ENCODE results near the gene VWF. TPM values are rescaled to one million over a fixed set of nuclear protein-coding genes. Genes with fewer than 3 reads are reported as not detected.
"Not testable (repeated sequence)": the region's sequence is repeated elsewhere in the genome, so short reads cannot be mapped to it uniquely, and the experiment has no call there.

The VWF gene
- total RNA-seq, 1 donor from 2014 or later: 0.16 TPM

DNA sequence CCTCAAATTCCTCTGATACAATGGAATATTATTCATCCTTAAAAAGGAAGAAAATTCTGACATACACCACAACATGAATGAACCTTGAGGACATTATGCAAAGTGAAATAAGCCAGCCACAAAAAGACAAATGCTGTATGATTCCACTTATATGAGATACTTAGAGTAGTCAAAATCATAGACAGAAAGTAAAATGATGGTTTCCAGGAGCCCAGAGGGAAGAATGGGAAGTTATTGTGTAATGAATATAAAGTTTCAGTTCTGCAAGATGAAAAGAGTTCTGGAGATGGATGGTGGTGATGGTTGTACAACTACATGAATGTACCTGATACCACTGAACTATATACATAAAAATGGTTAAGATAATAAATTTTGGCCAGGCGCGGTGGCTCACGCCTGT, 18.3 kb downstream of the VWF start:
- DNase-seq (ENCODE audit: low read depth): no peak

GRCh38 chr12:6104842-6105241, 19.6 kb downstream of the VWF start:
- no peak for DNase-seq (ENCODE audit: low read depth)

DNA sequence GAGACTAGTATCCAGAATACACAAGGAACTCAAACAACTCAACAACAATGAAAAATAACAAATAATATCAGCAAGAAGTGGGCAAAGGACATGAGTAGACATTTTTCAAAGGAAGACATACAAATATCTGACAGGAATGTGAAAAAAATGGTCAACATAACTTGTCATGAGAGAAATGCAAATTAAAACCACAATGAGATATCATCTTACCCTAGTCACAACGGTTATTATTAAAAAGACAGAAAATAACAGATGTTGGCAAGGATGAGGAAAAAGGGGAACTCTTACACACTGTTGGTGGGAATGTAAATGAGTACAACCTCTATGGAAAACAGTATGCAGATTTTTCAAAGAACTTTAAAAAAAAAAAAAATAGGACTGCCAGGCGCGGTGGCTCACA, 20.4 kb downstream of the VWF start:
- DNase-seq (ENCODE audit: low read depth): peak; percentile 75

GRCh38 chr12:6102021-6102420, 22.4 kb downstream of the VWF start:
- DNase-seq (ENCODE audit: low read depth): not testable (repeated sequence)

GRCh38 chr12:6099316-6099715, 25.2 kb downstream of the VWF start:
- no peak for DNase-seq (ENCODE audit: low read depth)

DNA sequence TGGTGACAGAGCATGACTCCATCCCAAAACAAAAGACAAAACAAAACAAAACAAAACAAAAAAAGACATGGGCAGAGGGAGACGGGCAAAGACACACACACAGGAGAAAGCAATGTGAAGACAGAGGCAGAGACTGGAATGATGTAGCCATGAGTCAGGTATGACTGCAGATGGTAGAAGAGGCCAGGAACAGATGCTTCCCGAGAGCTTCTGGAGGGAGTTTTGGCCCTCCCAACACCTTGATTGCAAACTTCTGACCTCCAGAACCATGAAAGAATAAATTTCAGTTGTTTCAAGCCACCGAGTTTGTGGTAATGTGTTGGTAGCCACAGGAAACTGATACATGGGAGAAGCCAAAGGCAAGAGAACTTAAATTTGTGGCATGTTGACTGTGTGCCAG, 27.1 kb downstream of the VWF start:
- no peak for DNase-seq (ENCODE audit: low read depth)

DNA sequence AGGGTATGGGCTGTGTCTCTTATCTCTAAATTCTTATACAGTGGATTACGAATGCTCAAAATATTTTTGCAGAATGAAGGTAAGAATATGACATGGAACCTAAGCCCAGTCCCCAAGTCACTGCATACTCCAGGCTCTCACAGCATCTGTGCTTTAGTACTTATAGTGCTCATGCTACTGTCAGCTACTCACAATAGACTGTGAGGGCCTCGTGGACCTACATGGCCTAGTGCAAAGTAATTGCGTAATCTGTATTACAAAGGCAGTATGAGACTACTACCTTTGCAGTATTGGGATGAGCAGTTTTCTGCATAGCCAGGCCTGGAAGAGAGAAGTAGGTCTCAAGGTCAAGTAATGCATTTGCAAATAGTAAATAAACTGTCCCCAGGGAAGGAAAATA, 27.9 kb downstream of the VWF start:
- DNase-seq (ENCODE audit: low read depth): no peak

DNA sequence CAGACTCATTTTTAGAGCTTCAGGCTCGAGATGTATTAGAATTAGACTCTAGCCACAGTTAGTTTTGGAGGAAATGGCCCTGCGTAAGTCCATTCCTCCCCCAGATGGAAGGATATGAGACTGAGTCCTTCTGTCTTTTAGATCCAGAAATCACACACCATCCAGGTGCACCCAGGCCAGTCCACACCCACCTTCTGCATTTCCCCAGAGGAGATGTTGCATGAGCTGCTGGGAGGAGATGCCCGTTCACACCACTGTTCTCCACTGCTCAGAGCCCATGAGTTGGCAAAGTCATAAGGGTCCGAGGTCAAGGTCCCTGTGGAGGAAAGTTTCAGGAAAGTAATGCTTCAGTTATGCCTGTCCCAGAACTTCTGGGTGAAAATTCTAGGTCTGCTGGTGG, 29.2 kb downstream of the VWF start:
- DNase-seq (ENCODE audit: low read depth): no peak

GRCh38 chr12:6093764-6094163, 30.7 kb downstream of the VWF start:
- DNase-seq (ENCODE audit: low read depth): peak; percentile 33

- peak; percentile 95 for DNase-seq (ENCODE audit: low read depth)
These were observed 31.4 kb downstream of the VWF start for GRCh38 chr12:6092784-6093722.

GRCh38 chr12:6091786-6092566, 32.5 kb downstream of the VWF start:
- no peak for DNase-seq (ENCODE audit: low read depth)

GRCh38 chr12:6090803-6091202, 33.7 kb downstream of the VWF start:
- no peak for DNase-seq (ENCODE audit: low read depth)

GRCh38 chr12:6088921-6089747, 35.3 kb downstream of the VWF start:
- DNase-seq (ENCODE audit: low read depth): no peak

GRCh38 chr12:6086316-6086715, 38.2 kb downstream of the VWF start:
- DNase-seq (ENCODE audit: low read depth): no peak

- no peak for DNase-seq (ENCODE audit: low read depth)
These were observed 38.6 kb downstream of the VWF start for GRCh38 chr12:6085841-6086240.

- DNase-seq (ENCODE audit: low read depth): no peak
These were observed 39.5 kb downstream of the VWF start for GRCh38 chr12:6084969-6085450.

- DNase-seq (ENCODE audit: low read depth): peak; percentile 70
These were observed 40.1 kb downstream of the VWF start for GRCh38 chr12:6084261-6084968.

- DNase-seq (ENCODE audit: low read depth): no peak
These were observed 40.9 kb downstream of the VWF start for GRCh38 chr12:6083601-6084000.

DNA sequence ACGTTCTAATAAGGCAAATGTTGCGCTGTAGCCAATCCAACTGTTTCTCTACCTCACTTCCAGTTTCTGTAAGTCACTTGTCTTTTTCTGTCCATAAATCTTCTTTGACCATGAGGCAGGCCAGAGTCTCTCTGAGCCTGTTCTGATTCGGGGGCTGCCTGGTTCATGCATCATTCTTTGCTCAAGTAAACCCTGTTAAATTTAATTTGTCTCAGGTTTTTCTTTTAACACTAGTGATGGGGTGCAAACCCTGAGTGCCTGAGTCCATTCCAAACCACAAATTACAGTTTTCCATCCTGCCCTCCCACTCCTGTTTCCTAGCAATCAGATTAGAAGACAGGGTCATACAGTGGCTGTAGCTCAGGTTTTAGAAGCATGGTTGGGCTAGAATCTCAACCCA, 41.9 kb downstream of the VWF start:
- no peak for DNase-seq (ENCODE audit: low read depth)

- no peak for DNase-seq (ENCODE audit: low read depth)
These were observed 44.1 kb downstream of the VWF start for GRCh38 chr12:6080149-6081045.
